Mesendoderm (in vitro differentiated cells): ENCODE measurements around the gene PPP1R10.

Experiments
- DNase-seq: peaks from one replicate; pipeline ENCODE4 v3.0.0; 2013
- H2AK5ac ChIP-seq: 2 replicates; pipeline ENCODE4 v1.6.1; 2013; ENCODE audit warnings: low read length, inconsistent platforms
- H2BK120ac ChIP-seq: 2 replicates; pipeline ENCODE4 v1.6.1; 2013; ENCODE audit warnings: low read depth, mild to moderate bottlenecking, low read length, moderate library complexity, mixed read lengths
- H2BK15ac ChIP-seq: replicated peaks from 2 replicates; pipeline ENCODE4 v1.6.1; 2013; ENCODE audit warnings: low read depth, mild to moderate bottlenecking, moderate library complexity
- H2BK5ac ChIP-seq: 2 replicates; pipeline ENCODE4 v1.6.1; 2013; ENCODE audit warnings: low read length, inconsistent platforms
- H3K18ac ChIP-seq: 2 replicates; pipeline ENCODE4 v1.6.1; 2013; ENCODE audit warnings: mild to moderate bottlenecking, low read length, mixed read lengths
- H3K23ac ChIP-seq: one replicate; pipeline ENCODE4 v1.6.1; 2013; ENCODE audit warnings: low read length
- H3K27ac ChIP-seq: 2 replicates; pipeline ENCODE4 v1.5.1; 2013; ENCODE audit warnings: low read depth, mild to moderate bottlenecking, inconsistent platforms, low read length, moderate library complexity
- H3K27me3 ChIP-seq: 2 replicates; pipeline ENCODE4 v1.6.1; 2013; ENCODE audit warnings: low read length, control low read depth, mild to moderate bottlenecking, inconsistent platforms; ENCODE audit not compliant: insufficient read depth, poor library complexity
- H3K36me3 ChIP-seq: 2 replicates; pipeline ENCODE4 v1.6.1; 2013; ENCODE audit warnings: low read length, inconsistent platforms; ENCODE audit not compliant: control insufficient read depth, insufficient read depth
- H3K4ac ChIP-seq: one replicate; pipeline ENCODE4 v1.6.1; 2013; ENCODE audit warnings: low read depth, mild to moderate bottlenecking, low read length, moderate library complexity
- H3K4me1 ChIP-seq: 2 replicates; pipeline ENCODE4 v1.6.1; 2013; ENCODE audit warnings: low read depth, low read length, inconsistent platforms; ENCODE audit not compliant: control insufficient read depth
- H3K4me2 ChIP-seq: 2 replicates; pipeline ENCODE4 v1.6.1; 2013; ENCODE audit warnings: low read length
- H3K4me3 ChIP-seq: 2 replicates; pipeline ENCODE4 v1.5.1; 2013; ENCODE audit warnings: mild to moderate bottlenecking, low read length
- H3K56ac ChIP-seq: one replicate; pipeline ENCODE4 v1.6.1; 2013; ENCODE audit warnings: low read length
- H3K79me1 ChIP-seq: 2 replicates; pipeline ENCODE4 v1.6.1; 2013; ENCODE audit warnings: low read length, inconsistent platforms
- H3K79me2 ChIP-seq: 2 replicates; pipeline ENCODE4 v1.6.1; 2013; ENCODE audit warnings: mild to moderate bottlenecking, low read length; ENCODE audit not compliant: control insufficient read depth, insufficient read depth
- H3K9ac ChIP-seq: 2 replicates; pipeline ENCODE4 v1.6.1; 2013; ENCODE audit warnings: low read length, inconsistent platforms
- H4K5ac ChIP-seq: one replicate; pipeline ENCODE4 v1.6.1; 2013; ENCODE audit warnings: low read length
- H4K8ac ChIP-seq: one replicate; pipeline ENCODE4 v1.6.1; 2013; ENCODE audit warnings: low read depth, mild to moderate bottlenecking, control low read depth, low read length, moderate library complexity
- WGBS: extraction: QIAGEN DNeasy Blood & Tissue Kit; methylation state at CpG from one replicate; pipeline ENCODE4 v1.1.7; 2013; ENCODE audit warnings: low lambda C conversion rate, missing lambda C conversion rate; ENCODE audit not compliant: insufficient coverage; ENCODE audit errors: extremely low coverage; 5-methylcytosine and 5-hydroxymethylcytosine counted together

Gene PPP1R10

GRCh38 chr6:30656513-30656912 is 39.5 kb upstream of the PPP1R10 start:
- DNase-seq = no peak
- Histone ChIP-seq H2BK15ac (no peak overlapping the region), H2BK120ac (no peak overlapping the region), H3K9ac (no peak overlapping the region), H3K27me3 (no peaks in the 10 kb centered on the region), H3K23ac (no peak overlapping the region), H4K5ac (no peak overlapping the region), H3K36me3 (peaks cover 26% of the 10 kb centered on the region), H3K4ac (no peak overlapping the region), H3K4me2 (no peak overlapping the region), H3K4me1 (no peaks in the 10 kb centered on the region), H3K4me3 (no peak overlapping the region), H3K79me2 (no peaks in the 10 kb centered on the region), H3K27ac (no peak overlapping the region), H3K18ac (no peak overlapping the region), H2AK5ac (no peak overlapping the region), H2BK5ac (no peak overlapping the region), H3K56ac (no peak overlapping the region), H4K8ac (no peak overlapping the region), H3K79me1 (no peaks in the 10 kb centered on the region)
- WGBS = no CpG with 5 or more reads among the region's 7 CpGs

- no CpG with 5 or more reads among the region's 3 CpGs for WGBS
- no peaks in the 10 kb centered on the region for H3K4me1 ChIP-seq
- peaks cover 23% of the 10 kb centered on the region for H3K36me3 ChIP-seq
- no peak overlapping the region for H3K27ac ChIP-seq
- no peak overlapping the region for H3K56ac ChIP-seq
- H3K9ac ChIP-seq = no peak overlapping the region
- no peak overlapping the region for H2BK5ac ChIP-seq
- no peak overlapping the region for H2BK15ac ChIP-seq
- H3K79me1 ChIP-seq = no peaks in the 10 kb centered on the region
- no peak overlapping the region for H2AK5ac ChIP-seq
- no peaks in the 10 kb centered on the region for H3K79me2 ChIP-seq
- no peak overlapping the region for H3K4me3 ChIP-seq
- no peak overlapping the region for H4K5ac ChIP-seq
- no peak overlapping the region for H3K18ac ChIP-seq
- no peak for DNase-seq
- H3K23ac ChIP-seq = no peak overlapping the region
- no peak overlapping the region for H3K4me2 ChIP-seq
- H3K27me3 ChIP-seq = no peaks in the 10 kb centered on the region
- no peak overlapping the region for H3K4ac ChIP-seq
- no peak overlapping the region for H2BK120ac ChIP-seq
- no peak overlapping the region for H4K8ac ChIP-seq
These were observed 38.7 kb upstream of the PPP1R10 start for GRCh38 chr6:30655743-30656094.

- H3K79me2 ChIP-seq = no peaks in the 10 kb centered on the region
- no peaks in the 10 kb centered on the region for H3K4me1 ChIP-seq
- no peak overlapping the region for H2BK5ac ChIP-seq
- H3K18ac ChIP-seq = no peak overlapping the region
- no peak overlapping the region for H3K9ac ChIP-seq
- H3K4ac ChIP-seq = no peak overlapping the region
- no peak overlapping the region for H2BK15ac ChIP-seq
- peaks cover 21% of the 10 kb centered on the region for H3K36me3 ChIP-seq
- no peak overlapping the region for H3K4me2 ChIP-seq
- H2AK5ac ChIP-seq = no peak overlapping the region
- no peak overlapping the region for H4K8ac ChIP-seq
- no peak overlapping the region for H3K56ac ChIP-seq
- no peak overlapping the region for H3K4me3 ChIP-seq
- no peak for DNase-seq
- no peak overlapping the region for H2BK120ac ChIP-seq
- no CpG with 5 or more reads among the region's 19 CpGs for WGBS
- no peak overlapping the region for H3K23ac ChIP-seq
- no peaks in the 10 kb centered on the region for H3K27me3 ChIP-seq
- H3K27ac ChIP-seq = no peak overlapping the region
- H3K79me1 ChIP-seq = no peaks in the 10 kb centered on the region
- H4K5ac ChIP-seq = no peak overlapping the region
These were observed 38.0 kb upstream of the PPP1R10 start for GRCh38 chr6:30654798-30655742.

- no peaks in the 10 kb centered on the region for H3K4me1 ChIP-seq
- no peak overlapping the region for H3K4me3 ChIP-seq
- no peak overlapping the region for H2BK120ac ChIP-seq
- no peak overlapping the region for H4K5ac ChIP-seq
- H3K27ac ChIP-seq = no peak overlapping the region
- no peak overlapping the region for H2AK5ac ChIP-seq
- no peak overlapping the region for H2BK15ac ChIP-seq
- no peak overlapping the region for H3K56ac ChIP-seq
- H3K36me3 ChIP-seq = peaks cover 15% of the 10 kb centered on the region
- peaks cover 7% of the 10 kb centered on the region for H3K79me2 ChIP-seq
- H3K9ac ChIP-seq = no peak overlapping the region
- no peak overlapping the region for H4K8ac ChIP-seq
- no peak for DNase-seq
- peaks cover 6% of the 10 kb centered on the region for H3K79me1 ChIP-seq
- H3K4me2 ChIP-seq = no peak overlapping the region
- no peak overlapping the region for H3K18ac ChIP-seq
- H2BK5ac ChIP-seq = no peak overlapping the region
- H3K4ac ChIP-seq = no peak overlapping the region
- no peaks in the 10 kb centered on the region for H3K27me3 ChIP-seq
- no CpG with 5 or more reads among the region's 12 CpGs for WGBS
- H3K23ac ChIP-seq = no peak overlapping the region
These were observed 34.1 kb upstream of the PPP1R10 start for GRCh38 chr6:30651143-30651542.

- peaks cover 2% of the 10 kb centered on the region for H3K4me1 ChIP-seq
- peak; percentile 76 for DNase-seq
- H2BK120ac ChIP-seq = no peak overlapping the region
- no peaks in the 10 kb centered on the region for H3K27me3 ChIP-seq
- no peak overlapping the region for H4K5ac ChIP-seq
- peak overlapping the region; percentile 41 for H3K4ac ChIP-seq
- peaks cover 16% of the 10 kb centered on the region for H3K79me1 ChIP-seq
- peak overlapping the region; percentile 91 for H3K4me2 ChIP-seq
- H2AK5ac ChIP-seq = no peak overlapping the region
- peak overlapping the region; percentile 97 for H3K9ac ChIP-seq
- H2BK5ac ChIP-seq = no peak overlapping the region
- WGBS = no CpG with 5 or more reads among the region's 78 CpGs
- H3K18ac ChIP-seq = peak overlapping the region; percentile 98
- peak overlapping the region; percentile 99 for H3K56ac ChIP-seq
- H4K8ac ChIP-seq = no peak overlapping the region
- peak overlapping the region; percentile 74 for H3K27ac ChIP-seq
- peaks cover 5% of the 10 kb centered on the region for H3K36me3 ChIP-seq
- peaks cover 16% of the 10 kb centered on the region for H3K79me2 ChIP-seq
- peak overlapping the region; percentile 45 for H3K23ac ChIP-seq
- no peak overlapping the region for H2BK15ac ChIP-seq
- peak overlapping the region; percentile 91 for H3K4me3 ChIP-seq
These were observed 30.4 kb upstream of the PPP1R10 start for GRCh38 chr6:30647242-30648116.
